ENCODE results near the gene ATF7IP2. TPM values are rescaled to one million over a fixed set of nuclear protein-coding genes. Genes with fewer than 3 reads are reported as not detected.

Gene ATF7IP2
- total and polyA plus RNA-seq, 2 of the 13 experiments (the other 11 are each of a cell fraction or from before 2014, with no cell fraction given) = 117 to 217 TPM

GRCh38 chr16:10521681-10522274 is 135.9 kb downstream of the ATF7IP2 start (continued):
- TF ChIP-seq BRF2 (CRISPR knock-in tag; IDR thresholded peaks at IDR 0.05) (no peak), ZMAT3 (CRISPR knock-in tag; conservative IDR thresholded peaks at IDR 0.05) (0 out of 2 replicates have a peak, but pooled peaks have one; percentile 46), ZNF570 (CRISPR knock-in tag; IDR thresholded peaks at IDR 0.05; ENCODE audit: borderline replicate concordance) (no peak), ARHGAP35 (CRISPR knock-in tag; IDR thresholded peaks at IDR 0.05; ENCODE audit: borderline replicate concordance) (no peak), ZNF224 (CRISPR knock-in tag; IDR thresholded peaks at IDR 0.05) (no peak), MYC (CRISPR knock-in tag; IDR thresholded peaks at IDR 0.05; ENCODE audit: borderline replicate concordance) (no peak), DRAP1 (CRISPR knock-in tag; IDR thresholded peaks at IDR 0.05) (no peak), HDAC2 (CRISPR knock-in tag; IDR thresholded peaks at IDR 0.05) (no peak), THYN1 (CRISPR knock-in tag; IDR thresholded peaks at IDR 0.05; ENCODE audit: borderline replicate concordance, low read depth) (no peak), ZNF546 (CRISPR knock-in tag; conservative IDR thresholded peaks at IDR 0.05) (no peak), ZNF17 (CRISPR knock-in tag; IDR thresholded peaks at IDR 0.05) (no peak), ZNF253 (CRISPR knock-in tag; IDR thresholded peaks at IDR 0.05; ENCODE audit: borderline replicate concordance) (no peak), ZNF121 (CRISPR knock-in tag; IDR thresholded peaks at IDR 0.05) (no peak), KLF13 (CRISPR knock-in tag; IDR thresholded peaks at IDR 0.05) (no peak), ZNF296 (CRISPR knock-in tag; conservative IDR thresholded peaks at IDR 0.05) (no peak), ZNF337 (CRISPR knock-in tag; IDR thresholded peaks at IDR 0.05; ENCODE audit: borderline replicate concordance, low read depth) (no peak), HNF4A (CRISPR knock-in tag; IDR thresholded peaks at IDR 0.05) (no peak), MEIS2 (CRISPR knock-in tag; IDR thresholded peaks at IDR 0.05) (no peak), ZXDC (CRISPR knock-in tag; IDR thresholded peaks at IDR 0.05) (no peak), ZNF263 (CRISPR knock-in tag; IDR thresholded peaks at IDR 0.05) (no peak), ISL2 (CRISPR knock-in tag; IDR thresholded peaks at IDR 0.05) (no peak)
- TF ChIP-seq, protein P1, sequence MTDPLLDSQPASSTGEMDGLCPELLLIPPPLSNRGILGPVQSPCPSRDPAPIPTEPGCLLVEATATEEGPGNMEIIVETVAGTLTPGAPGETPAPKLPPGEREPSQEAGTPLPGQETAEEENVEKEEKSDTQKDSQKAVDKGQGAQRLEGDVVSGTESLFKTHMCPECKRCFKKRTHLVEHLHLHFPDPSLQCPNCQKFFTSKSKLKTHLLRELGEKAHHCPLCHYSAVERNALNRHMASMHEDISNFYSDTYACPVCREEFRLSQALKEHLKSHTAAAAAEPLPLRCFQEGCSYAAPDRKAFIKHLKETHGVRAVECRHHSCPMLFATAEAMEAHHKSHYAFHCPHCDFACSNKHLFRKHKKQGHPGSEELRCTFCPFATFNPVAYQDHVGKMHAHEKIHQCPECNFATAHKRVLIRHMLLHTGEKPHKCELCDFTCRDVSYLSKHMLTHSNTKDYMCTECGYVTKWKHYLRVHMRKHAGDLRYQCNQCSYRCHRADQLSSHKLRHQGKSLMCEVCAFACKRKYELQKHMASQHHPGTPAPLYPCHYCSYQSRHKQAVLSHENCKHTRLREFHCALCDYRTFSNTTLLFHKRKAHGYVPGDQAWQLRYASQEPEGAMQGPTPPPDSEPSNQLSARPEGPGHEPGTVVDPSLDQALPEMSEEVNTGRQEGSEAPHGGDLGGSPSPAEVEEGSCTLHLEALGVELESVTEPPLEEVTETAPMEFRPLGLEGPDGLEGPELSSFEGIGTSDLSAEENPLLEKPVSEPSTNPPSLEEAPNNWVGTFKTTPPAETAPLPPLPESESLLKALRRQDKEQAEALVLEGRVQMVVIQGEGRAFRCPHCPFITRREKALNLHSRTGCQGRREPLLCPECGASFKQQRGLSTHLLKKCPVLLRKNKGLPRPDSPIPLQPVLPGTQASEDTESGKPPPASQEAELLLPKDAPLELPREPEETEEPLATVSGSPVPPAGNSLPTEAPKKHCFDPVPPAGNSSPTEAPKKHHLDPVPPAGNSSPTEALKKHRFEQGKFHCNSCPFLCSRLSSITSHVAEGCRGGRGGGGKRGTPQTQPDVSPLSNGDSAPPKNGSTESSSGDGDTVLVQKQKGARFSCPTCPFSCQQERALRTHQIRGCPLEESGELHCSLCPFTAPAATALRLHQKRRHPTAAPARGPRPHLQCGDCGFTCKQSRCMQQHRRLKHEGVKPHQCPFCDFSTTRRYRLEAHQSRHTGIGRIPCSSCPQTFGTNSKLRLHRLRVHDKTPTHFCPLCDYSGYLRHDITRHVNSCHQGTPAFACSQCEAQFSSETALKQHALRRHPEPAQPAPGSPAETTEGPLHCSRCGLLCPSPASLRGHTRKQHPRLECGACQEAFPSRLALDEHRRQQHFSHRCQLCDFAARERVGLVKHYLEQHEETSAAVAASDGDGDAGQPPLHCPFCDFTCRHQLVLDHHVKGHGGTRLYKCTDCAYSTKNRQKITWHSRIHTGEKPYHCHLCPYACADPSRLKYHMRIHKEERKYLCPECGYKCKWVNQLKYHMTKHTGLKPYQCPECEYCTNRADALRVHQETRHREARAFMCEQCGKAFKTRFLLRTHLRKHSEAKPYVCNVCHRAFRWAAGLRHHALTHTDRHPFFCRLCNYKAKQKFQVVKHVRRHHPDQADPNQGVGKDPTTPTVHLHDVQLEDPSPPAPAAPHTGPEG (CRISPR knock-in tag; IDR thresholded peaks at IDR 0.05) = no peak
